WI38 (cell line): ENCODE measurements around the gene NUDT14.

Experiments used
- H3K4me3 ChIP-seq: 2 replicates; pipeline ENCODE4 v1.5.1; 2011; ENCODE audit warnings: low read depth, mild to moderate bottlenecking, control low read depth, low read length
- CTCF ChIP-seq: IDR thresholded peaks from 2 replicates; pipeline ENCODE4 v1.5.1; 2012; ENCODE audit warnings: low read depth, mild to moderate bottlenecking, control low read depth, low read length

Gene NUDT14

GRCh38 chr14:105151838-105152793 lies 29.0 kb downstream of the NUDT14 start:
- no peak overlapping the region for H3K4me3 ChIP-seq
- TF ChIP-seq CTCF = no peak

- no peak for TF ChIP-seq CTCF
- H3K4me3 ChIP-seq = no peak overlapping the region
These were observed 29.9 kb downstream of the NUDT14 start for GRCh38 chr14:105151084-105151837.

- no peak for TF ChIP-seq CTCF
- H3K4me3 ChIP-seq = no peak overlapping the region
These were observed 30.6 kb downstream of the NUDT14 start for GRCh38 chr14:105150368-105151083.

GRCh38 chr14:105150026-105150367 lies 31.1 kb downstream of the NUDT14 start:
- TF ChIP-seq CTCF = no peak

GRCh38 chr14:105149146-105149781 lies 31.8 kb downstream of the NUDT14 start:
- TF ChIP-seq CTCF = no peak

More at GRCh38 chr14:105150026-105150367, 31.1 kb downstream of the NUDT14 start:
- H3K4me3 ChIP-seq = no peak overlapping the region

GRCh38 chr14:105148604-105149145 lies 32.4 kb downstream of the NUDT14 start:
- TF ChIP-seq CTCF = no peak
- H3K4me3 ChIP-seq = no peak overlapping the region

More at GRCh38 chr14:105149146-105149781, 31.8 kb downstream of the NUDT14 start:
- H3K4me3 ChIP-seq = no peak overlapping the region
